ENCODE measurements around the gene TBC1D30.
A peak's percentile ranks its signal among the peaks of the same experiment; 100 is the strongest.
"Not testable (repeated sequence)": the region's sequence is repeated elsewhere in the genome, so short reads cannot be mapped to it uniquely, and the experiment has no call there.

Gene TBC1D30

DNA sequence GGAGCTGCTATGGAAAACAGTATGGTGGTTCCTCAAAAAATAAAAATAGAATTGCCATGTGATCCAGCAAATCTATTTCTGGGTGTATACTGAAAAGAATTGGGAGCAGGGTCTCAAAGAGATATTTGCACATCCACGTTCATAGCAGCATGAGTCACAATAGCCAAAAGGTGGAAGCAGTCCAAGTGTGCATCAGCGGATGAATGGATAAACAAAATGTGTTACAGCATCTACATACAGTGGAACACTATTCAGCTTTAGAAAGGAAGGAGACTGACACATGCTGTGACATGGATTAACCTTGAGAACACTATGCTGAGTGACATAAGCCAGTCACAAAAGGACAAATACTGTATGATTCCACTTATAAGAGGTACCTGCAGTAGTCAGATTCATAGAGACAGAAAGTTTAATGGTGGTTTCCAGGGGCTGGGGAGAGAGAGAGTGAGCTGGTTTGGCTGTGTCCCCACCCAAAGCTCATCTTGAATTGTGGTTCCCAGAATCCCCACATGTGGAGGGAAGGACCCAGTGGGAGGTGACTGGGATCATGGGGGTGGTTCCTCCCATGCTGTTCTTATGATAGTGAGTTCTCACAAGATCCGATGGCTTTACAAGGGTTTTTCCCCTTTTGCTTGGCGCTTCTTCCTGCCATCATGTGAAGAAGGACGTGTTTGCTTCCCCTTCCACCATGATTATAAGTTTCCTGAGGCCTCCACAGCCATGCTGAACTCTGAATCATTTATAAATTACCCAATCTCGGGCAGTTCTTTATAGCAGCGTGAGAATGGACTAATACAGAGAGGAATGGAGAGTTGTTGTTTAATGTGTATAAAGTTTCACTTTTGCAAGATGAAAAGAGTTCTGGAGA is 17.6 kb upstream of the TBC1D30 start:
- no peak for DNase-seq

GRCh38 chr12:64808110-64808509 is 16.3 kb upstream of the TBC1D30 start:
- no peak for DNase-seq

GRCh38 chr12:64810831-64811230 is 13.6 kb upstream of the TBC1D30 start:
- DNase-seq = no peak

DNA sequence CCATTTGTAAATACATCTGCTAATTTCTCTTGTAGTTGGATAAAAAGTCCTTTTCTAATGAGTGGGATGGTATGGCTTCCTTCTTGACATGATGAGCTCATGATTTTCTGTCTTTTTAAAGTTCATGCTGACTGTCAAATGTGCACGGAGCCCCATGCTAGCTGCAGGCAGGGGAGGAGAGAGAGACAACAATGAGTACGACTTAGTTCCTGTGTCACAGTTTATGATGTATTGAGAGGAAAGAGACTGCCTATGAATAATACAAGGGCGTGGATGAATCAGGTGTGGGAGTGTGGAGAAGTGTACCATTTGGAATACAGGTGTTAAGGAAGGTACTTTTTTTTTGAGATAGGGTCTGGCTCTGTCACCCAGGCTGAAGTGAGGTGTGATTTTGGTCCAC is 10.7 kb upstream of the TBC1D30 start:
- DNase-seq = no peak

DNA sequence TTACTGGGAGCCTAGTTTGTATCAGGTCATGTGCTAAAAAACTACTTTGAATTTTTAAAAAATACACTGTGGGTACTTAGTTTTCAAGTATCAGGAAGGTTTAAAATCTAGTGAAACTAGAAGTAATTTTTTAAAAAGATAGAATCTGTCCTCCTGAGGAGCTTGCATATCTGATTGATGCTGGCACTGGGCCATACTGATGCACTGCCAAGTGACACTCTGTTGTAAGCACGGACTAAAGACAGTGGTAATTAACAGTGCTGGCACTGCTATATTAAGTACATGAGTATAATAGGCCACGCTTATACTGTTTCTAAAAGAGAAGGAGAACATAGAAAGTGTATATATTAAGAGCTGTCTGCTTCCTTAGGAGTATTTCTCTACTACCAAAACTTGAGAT is 10.0 kb upstream of the TBC1D30 start:
- DNase-seq = peak; percentile 26

- no peak for DNase-seq
These were observed 4.5 kb upstream of the TBC1D30 start for GRCh38 chr12:64819816-64820402.

- DNase-seq = no peak
These were observed 3.9 kb upstream of the TBC1D30 start for GRCh38 chr12:64820593-64820992.

- DNase-seq = no peak
These were observed 3.3 kb upstream of the TBC1D30 start for GRCh38 chr12:64821116-64821630.

DNA sequence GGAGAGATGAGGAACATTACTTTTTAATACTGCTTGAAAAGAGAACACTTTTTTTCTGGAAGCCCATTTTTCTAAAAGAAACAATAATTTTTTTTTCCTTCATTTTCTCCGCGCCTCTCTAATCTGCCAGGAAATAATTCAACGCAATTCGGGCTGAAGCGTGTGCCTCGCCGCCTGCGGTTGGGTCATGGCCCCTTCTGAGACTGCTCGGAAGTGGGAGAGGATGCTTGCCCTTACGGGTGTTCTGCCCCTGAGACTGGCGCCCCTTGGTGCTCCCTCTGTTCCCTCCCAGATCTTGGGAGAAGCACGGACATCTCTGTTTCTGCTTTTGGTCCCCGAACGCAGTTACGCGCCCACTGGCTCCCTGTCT is 332 bp upstream of the TBC1D30 start:
- no peak for DNase-seq

- DNase-seq = peak; percentile 80
These were observed 935 bp downstream of the TBC1D30 start for GRCh38 chr12:64825143-64826021.

GRCh38 chr12:64826234-64826633 is 1.8 kb downstream of the TBC1D30 start:
- DNase-seq = peak; percentile 86

- DNase-seq = no peak
These were observed 4.3 kb downstream of the TBC1D30 start for GRCh38 chr12:64828713-64829112.

GRCh38 chr12:64833928-64834327 is 9.5 kb downstream of the TBC1D30 start:
- DNase-seq = no peak

DNA sequence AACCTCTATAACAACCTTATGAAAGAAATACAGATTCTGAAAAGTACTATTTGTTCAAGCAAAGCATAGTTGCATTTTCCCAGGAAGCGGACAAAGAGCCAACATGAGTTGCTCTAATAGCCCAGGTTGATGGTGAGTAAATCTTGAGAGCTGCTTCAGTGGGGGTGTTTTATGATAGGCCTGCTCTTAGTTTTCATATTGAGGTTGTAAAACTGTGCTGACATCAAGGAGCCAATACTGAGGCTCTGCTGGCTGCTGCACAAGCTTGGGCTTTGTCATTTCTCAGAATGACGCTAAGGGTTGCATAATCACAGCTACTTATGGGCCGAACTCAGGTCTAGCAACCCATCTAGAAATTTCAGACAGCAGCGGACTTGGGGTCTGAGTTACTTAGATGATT is 11.5 kb downstream of the TBC1D30 start:
- no peak for DNase-seq

DNA sequence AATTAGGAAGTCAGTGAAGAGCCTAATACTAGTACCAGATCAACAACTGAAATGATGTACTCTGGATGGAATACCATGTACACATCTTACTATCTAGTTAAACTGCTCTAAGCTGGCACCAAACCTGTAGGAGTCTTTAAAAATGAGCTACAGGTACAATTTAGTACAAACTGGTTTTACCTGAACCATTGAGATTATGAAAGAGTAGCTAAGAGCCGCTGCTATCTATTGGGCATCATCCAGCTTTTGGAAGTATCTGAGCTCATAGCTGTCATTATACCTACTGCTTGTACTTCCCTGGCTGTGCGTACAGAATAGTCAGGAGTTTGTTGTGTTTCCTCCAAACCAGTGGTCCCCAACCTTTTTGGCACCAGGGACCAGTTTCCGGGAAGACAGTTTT is 12.4 kb downstream of the TBC1D30 start:
- no peak for DNase-seq

- no peak for DNase-seq
These were observed 13.0 kb downstream of the TBC1D30 start for GRCh38 chr12:64837427-64837826.

GRCh38 chr12:64840119-64840518 is 15.7 kb downstream of the TBC1D30 start:
- DNase-seq = no peak

DNA sequence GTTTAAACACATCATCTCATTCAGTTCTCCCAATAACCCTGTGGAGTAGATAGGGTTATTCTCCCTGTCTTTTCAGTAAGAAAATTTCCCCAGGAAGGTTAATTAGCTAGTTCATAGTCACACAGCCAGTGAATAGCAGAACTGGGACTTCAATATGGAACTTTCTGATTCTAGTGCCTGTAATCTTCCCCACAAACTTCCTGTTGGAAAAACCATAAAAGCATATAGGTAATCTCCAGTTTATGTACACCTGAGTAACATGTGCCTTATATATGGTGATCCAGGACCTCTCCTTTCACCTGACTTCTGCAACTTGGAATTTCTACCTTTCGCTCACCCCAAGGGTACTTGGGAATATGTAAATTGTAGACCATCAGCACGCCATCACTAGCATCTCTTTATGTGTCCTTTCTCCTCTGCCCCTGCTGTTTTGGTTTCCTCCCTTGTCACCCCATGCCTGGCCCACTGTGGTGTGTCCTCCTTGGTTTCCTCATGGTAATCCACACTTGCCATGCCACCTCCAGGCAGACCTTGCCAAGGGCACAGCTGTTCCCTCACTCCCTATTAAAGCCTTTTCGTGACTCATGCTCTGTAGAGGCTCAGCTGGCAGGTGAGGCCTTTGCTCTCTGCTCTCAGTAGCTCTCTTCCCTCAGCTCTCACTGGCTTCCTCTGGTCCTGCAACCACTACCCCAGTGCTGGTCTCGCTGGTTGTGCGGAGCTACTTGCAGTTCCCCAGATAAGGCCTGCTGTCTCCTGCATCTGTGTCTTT is 16.7 kb downstream of the TBC1D30 start:
- no peak for DNase-seq

GRCh38 chr12:64848409-64848808 is 24.0 kb downstream of the TBC1D30 start:
- DNase-seq = not testable (repeated sequence)

GRCh38 chr12:64858882-64859605 is 34.6 kb downstream of the TBC1D30 start:
- no peak for DNase-seq

- DNase-seq = no peak
These were observed 36.1 kb downstream of the TBC1D30 start for GRCh38 chr12:64860446-64860998.

GRCh38 chr12:64864319-64864718 is 39.9 kb downstream of the TBC1D30 start:
- no peak for DNase-seq
